LNCaP clone FGC (cell line): ENCODE results near the gene ELMO1.
A peak's percentile ranks its signal among the peaks of the same experiment; 100 is the strongest.

ENCODE experiments used
- DNase-seq: peaks from one replicate; pipeline ENCODE4 v3.0.0-alpha.2; 2011; ENCODE audit warnings: low read depth
- H3K4me3 ChIP-seq: 2 replicates; pipeline ENCODE4 v1.5.1; 2011; ENCODE audit warnings: mild to moderate bottlenecking, low read depth, low read length, control low read depth
- CTCF ChIP-seq: IDR thresholded peaks from 2 replicates; pipeline ENCODE4 v1.5.1; 2012; ENCODE audit warnings: mild to moderate bottlenecking; ENCODE audit not compliant: control insufficient read depth, insufficient read depth; ENCODE audit errors: extremely low read depth

Gene ELMO1

DNA sequence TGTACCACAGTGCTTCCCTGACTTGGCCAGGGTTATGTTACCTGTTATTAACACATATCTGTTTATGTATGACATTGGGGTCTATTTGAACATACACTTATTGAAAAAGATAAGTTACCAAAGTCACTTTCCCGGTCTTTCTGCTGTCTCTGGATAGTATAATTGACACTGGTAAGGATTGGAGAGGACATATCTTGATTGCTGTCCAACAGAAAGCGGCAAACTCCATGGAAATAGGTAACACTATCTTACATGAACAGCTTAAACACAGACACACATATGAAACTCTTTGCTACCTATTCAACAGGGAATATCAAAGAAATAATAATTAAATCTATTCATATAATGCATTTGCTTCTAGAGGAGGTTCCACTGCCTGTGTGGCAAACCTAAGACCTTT, 441.9 kb downstream of the ELMO1 start:
- no peak for TF ChIP-seq CTCF

DNA sequence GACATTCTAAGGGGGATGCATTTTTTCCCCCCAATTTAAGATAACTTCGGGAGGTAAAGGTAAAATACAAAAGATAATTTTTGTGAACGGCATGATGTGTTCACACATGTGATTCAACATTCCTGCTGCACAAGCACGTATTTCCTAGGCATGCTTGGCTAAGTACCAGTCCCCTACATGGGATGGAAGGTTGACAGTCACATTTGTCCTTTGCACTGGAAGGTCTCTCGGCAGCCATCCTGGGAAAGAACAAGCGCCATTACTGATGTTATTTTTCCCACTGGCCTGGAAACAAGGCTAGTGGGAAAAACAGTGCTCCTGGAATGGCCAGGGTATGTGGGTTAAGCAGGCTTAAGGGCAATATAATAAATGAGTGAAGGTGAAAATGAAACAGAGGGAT, 448.2 kb downstream of the ELMO1 start:
- no peak for TF ChIP-seq CTCF
- no peak for DNase-seq
- H3K4me3 ChIP-seq = no peak overlapping the region

More for the DNA sequence above, 441.9 kb downstream of the ELMO1 start:
- DNase-seq = no peak
- H3K4me3 ChIP-seq = no peak overlapping the region

GRCh38 chr7:36999626-37000485, 448.8 kb downstream of the ELMO1 start:
- no peak for DNase-seq
- no peak overlapping the region for H3K4me3 ChIP-seq
- TF ChIP-seq CTCF = no peak

DNA sequence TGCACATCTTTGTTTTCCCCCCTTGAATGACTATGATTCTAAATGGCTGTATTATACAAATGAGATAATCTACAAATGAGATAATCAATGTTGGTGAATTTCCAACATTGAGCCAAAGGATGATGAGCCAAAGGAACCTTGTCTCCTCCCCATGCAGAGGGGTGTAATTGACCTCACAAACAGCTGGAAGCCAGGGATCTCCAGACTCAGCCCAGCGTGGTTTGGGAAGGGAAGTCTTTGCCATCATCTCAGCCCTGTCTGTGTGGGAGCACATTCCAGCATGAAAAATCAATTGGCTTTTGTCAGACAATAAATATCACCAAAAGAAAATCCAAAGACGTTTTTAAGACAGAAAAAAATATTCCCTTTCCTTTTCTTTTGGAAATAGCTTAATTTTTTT, 452.9 kb downstream of the ELMO1 start:
- TF ChIP-seq CTCF = no peak

DNA sequence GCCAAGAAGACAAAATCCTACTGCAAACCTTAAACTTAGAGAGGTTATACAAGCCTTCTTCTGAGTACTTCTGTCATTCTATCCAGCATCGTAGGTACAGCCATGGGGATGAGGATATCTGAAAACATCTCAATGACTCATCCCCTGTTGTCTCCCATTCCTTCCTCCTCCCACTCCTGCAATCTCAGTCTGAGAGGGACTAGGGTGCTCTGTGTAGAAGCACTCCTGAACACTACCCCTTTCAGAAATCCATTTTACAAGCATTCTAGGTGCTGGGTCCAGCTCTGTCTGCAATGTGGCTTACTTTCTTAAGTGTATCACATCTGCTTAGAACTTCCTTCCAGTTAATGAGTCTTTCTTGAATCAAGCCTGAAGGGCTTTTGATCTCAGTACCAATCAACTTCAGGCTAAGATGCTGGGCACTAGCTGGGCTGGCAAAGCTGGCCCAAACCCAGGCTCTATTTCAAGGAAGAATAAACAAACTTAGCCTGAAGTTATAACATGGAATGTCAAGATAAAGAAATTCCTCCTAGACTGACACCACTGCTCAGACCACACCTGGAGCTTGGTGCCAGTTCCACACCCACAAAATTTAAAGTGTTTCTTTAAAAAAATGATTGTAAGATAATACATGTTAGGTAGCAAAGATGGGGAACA, 454.1 kb downstream of the ELMO1 start:
- no peak for DNase-seq
- TF ChIP-seq CTCF = no peak
- H3K4me3 ChIP-seq = no peak overlapping the region

More for the DNA sequence above, 452.9 kb downstream of the ELMO1 start:
- H3K4me3 ChIP-seq = no peak overlapping the region
- DNase-seq = no peak

- DNase-seq = no peak
Measured at GRCh38 chr7:36986948-36987724, 461.5 kb downstream of the ELMO1 start.

More at GRCh38 chr7:36986948-36987724, 461.5 kb downstream of the ELMO1 start:
- H3K4me3 ChIP-seq = no peak overlapping the region
- peak; percentile 95 for TF ChIP-seq CTCF
